Measurements from ENCODE around the gene SLC5A9.
"Not testable (repeated sequence)": the region's sequence is repeated elsewhere in the genome, so short reads cannot be mapped to it uniquely, and the experiment has no call there.

SLC5A9 gene

DNA sequence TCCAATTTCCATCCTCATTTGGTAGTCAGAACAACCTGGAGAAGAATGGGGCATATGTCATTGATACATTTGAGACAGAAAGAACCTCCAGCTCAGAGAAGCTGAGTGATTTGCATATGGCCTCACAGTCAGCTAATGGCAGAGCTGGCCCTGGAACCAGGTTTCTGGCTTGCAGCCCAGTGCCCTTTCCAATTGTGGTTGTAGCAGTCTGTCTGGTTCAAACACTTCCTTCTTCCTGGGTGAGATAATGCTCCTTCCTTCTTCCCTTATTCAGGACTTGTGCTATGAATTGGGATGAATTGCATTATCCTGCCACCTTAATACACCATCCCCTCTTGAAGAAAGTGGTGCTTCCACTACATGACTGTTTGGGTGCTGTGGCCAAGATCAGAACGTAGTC, 24.2 kb downstream of the SLC5A9 start:
- DNase-seq: peak; percentile 10

DNA sequence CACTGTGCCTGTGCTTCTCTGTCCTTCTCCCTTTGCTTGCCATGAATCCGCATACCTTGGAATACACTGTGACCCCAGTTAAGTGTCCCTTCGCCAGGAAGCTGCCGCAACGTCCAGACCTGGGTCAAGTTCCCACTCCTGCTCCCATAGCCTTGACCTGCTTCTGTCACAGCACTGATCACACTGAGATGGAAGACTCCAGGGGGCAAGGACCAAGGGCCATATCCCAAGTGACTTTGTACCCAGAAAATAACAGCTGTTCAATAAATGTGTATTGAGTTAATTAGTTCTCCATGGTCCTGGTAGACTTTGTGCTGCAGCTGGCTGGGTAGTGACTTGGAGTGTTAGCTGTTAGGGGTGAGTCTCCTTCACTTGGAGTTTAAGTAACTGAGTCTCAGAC, 25.8 kb downstream of the SLC5A9 start:
- no peak for DNase-seq

DNA sequence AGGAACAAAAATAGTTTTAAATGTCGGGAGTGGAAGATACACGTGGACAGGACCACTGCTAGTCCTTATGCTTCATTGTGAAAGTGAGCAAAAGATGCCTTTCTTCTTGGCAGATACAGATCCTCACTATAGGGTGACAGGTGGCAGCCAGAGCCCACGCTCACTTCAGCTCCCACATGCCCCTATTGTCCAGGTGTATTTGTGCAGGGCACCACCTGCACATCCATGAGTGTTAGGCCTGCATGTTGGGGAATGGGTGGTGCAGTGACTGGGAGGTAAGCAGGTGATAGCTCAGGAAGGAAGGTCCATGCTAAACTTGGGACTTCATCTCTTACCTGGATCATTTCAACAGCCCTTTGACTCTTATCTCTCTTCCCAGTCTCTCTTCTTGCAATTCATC, 27.4 kb downstream of the SLC5A9 start:
- DNase-seq: no peak

DNA sequence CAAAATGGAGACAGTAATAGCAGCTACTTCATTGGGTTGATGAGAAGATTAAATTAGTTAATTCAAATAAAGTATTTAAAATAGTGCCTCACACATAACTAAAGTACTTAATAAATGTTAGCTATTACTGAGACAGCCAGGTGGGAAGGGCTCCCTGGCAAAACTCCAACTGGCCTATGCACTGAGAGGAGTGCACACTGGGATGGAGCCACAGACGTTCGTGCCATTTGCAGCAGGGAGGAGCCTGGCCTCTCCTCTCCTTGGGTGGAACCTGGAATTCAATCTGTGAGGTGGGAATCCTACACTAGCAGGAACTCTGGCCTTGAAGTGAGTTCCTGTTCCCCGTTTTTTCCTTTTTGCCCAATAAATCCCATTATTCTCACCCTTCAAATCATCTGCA, 28.1 kb downstream of the SLC5A9 start:
- peak; percentile 7 for DNase-seq

DNA sequence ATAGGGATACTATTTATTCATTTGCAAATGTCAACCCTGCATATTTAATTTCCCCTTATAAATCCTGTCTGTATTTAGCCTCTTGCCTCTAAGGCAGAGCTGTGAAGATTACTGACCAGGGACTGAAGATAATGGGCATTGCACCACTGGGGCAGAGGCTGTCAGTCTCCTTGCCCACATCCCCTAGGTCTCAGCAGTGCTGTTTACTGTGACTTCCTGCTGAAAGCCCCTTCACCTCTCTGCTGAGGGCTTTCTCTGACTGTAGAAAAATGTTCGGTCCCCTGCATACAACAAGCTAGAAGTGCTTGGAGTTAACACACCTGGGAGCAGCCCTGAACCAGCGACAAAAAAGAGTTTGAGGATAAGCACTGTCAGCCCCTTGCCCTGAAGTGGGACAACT, 28.8 kb downstream of the SLC5A9 start:
- DNase-seq: no peak

DNA sequence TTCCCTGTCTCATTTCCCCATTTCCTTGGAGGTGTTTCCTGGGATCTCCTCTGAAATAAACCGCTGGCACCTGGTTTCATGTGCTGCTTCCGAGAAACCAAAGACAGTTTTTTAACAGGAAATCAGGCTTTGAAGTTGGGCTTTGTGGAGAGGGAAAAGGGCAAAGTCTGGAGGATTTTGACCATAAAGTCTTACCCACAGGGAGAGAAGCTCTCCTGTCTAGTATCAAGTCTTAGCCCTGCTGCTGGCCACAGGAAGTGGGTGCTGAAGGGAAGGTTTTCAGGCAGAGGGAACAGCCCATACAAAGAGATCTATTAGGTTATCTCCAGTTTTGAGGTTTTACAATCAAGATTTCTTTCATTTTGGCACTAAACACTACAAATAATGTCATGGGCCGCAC, 29.3 kb downstream of the SLC5A9 start:
- DNase-seq: no peak

DNA sequence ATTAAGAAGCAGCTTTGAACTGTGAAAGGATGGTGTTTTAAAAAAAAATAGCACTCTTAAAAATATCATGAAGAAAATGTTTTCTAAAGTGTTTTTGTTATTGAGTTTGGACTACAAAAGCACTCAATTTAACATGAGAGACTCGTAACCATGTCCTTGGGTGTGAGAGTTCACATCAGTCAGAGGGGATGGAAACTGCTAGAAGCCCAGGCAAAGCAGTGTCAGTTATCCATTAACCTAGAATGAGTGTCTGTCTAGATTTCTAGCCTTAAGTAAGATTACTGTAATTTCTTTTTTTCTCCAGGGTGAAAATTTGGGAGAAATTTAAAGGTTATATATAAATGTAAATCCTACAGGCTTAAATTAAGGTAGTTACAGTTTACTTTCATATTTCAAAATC, 31.7 kb downstream of the SLC5A9 start:
- DNase-seq: no peak

DNA sequence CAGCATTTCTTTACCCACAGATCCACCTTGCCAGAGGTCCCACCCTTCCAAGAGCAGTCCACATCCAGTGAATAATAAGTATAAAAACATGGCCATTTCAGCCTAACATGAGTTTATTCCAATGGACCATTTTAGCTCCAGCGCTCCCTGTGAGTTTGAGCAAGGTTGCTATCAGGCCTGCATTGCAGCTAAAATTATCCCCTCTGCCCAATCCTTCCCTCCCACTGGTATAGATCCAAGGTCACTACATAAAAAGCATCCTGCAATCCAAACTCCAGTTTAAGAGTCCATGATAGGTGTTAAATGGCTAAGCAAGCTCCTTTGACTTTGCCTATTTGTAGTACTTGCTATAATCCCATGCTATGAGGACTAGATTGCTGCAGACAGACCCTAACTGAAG, 35.6 kb downstream of the SLC5A9 start:
- no peak for DNase-seq

DNA sequence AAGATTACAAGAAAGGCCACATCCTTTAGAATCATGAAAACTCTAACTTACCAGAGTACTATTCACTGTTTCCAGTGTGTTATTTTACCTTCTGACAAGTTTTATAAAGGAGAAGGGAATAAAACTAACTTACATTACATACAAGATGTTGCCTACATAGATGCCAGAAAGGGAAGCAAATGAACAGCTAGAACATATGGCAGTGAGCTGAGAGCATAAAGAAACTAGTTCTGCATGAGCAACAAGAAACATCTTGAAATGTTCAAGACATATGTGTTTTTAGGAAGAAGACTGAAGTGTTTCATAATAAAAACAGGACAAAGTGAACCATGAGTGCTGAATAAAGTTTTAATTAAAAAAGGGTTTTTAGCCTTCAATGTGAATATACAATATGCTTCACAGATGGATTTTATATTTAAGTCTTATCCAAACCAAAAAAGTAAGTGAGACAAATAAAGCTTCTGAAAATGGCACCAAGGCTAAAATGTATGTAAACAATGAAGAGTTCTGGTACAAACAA, 39.4 kb downstream of the SLC5A9 start:
- DNase-seq: no peak

DNA sequence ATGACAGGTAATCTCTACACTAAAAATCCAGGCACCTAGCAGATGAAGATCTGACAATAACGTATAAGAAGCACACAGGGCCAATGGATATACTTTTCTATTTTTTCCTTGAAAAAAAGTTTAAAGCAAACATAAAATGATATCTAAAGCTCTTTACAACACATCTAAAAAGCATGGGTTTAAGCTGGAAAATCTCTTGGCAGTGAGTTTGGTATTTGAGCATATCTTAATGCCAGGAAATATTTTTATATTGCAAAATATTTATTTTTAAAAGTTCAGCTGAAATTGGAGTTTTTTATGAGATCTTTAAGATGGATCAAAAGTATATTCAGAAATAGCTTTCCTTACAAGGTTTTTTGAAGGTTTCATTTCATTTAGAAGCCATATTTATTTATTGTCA, 40.5 kb downstream of the SLC5A9 start:
- DNase-seq: no peak

DNA sequence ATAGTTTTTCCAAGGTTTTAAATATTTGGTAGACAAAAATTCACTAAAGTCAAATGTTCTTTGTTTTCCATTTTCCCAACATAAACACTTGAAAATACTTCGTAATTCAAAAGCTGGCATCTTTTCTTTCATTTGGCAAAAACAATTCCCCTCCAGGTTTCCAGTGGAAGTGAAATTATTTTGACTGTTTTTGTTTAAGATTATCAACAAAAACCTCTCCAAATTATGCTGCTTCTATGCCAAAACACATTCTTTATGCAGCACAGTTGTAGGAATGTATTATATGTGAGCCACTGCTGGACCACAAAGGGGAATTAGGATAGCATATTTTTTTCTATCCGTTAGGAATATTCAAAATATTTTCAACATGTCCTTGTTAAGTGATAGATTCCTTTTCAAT, 44.1 kb downstream of the SLC5A9 start:
- no peak for DNase-seq

DNA sequence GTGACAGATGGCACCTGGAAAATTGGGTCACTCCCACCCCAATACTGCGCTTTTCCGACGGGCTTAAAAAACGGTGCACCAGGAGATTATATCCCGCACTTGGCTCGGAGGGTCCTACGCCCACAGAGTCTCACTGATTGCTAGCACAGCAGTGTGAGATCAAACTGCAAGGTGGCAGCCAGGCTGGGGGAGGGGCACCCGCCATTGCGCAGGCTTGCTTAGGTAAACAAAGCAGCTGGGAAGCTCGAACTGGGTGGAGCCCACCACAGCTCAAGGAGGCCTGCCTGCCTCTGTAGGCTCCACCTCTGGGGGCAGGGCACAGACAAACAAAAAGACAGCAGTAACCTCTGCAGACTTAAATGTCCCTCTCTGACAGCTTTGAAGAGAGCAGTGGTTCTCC, 54.9 kb downstream of the SLC5A9 start:
- DNase-seq: not testable (repeated sequence)

DNA sequence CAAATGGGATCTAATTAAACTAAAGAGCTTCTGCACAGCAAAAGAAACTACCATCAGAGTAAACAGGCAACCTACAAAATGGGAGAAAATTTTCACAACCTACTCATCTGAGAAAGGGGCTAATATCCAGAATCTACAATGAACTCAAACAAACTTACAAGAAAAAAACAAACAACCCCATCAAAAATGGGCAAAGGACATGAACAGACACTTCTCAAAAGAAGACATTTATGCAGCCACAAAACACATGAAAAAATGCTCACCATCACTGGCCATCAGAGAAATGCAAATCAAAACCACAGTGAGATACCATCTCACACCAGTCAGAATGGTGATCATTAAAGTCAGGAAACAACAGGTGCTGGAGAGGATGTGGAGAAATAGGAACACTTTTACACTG, 59.8 kb downstream of the SLC5A9 start:
- DNase-seq: not testable (repeated sequence)

- DNase-seq: not testable (repeated sequence)
Observed at GRCh38 chr1:48284696-48285420, 62.3 kb downstream of the SLC5A9 start.

- DNase-seq: no peak
Observed at GRCh38 chr1:48285525-48285924, 63.0 kb downstream of the SLC5A9 start.

GRCh38 chr1:48291421-48291820, 68.9 kb downstream of the SLC5A9 start:
- no peak for DNase-seq

DNA sequence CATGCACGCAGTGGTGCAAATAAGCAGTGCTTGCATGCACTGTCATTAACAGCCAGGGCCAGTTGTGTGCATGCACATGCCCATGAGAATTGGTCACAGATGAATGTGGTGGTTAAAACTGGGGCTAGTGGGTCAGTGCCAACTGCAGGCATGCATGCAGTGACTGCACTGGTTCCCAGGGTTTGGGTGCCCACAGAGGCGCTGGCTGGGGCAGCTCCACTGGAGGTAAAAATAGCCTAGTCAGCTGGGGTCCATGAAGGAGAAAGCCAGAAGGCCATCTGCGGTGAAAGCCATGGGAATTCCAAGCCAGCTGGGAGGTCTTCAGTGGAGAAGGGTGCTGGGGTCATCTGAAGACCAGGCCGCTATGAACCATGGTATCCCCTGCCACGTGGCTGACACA, 70.2 kb downstream of the SLC5A9 start:
- DNase-seq: no peak

DNA sequence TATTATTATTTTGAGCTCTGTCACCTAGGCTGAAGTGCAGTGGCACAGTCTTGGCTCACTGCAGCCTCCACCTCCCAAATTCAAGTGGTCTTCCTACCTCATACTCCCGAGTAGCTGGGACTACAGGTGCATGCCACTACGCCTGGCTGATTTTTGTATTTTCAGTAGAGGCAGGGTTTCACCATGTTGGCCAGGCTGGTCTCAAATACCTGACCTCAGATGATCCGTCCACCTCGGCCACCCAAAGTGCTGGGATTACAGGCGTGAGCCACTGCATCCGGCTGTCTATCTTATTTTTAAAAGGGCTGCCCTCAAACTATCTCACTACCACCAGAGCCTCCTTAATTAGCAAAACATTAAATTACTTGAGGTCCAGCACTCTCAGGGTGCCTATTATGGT, 71.6 kb downstream of the SLC5A9 start:
- not testable (repeated sequence) for DNase-seq

GRCh38 chr1:48294656-48295055, 72.1 kb downstream of the SLC5A9 start:
- DNase-seq: no peak
